Nephron (organoid): ENCODE data around the gene TERC.

Experiments
- H3K27ac Mint-ChIP-seq, 3 experiments: 2 replicates each; pipeline ENCODE4 v1.8.0; 2020; ENCODE audit warnings: mixed read lengths in 3 of 3, mild to moderate bottlenecking in 2 of 3, moderate library complexity in 1 of 3
- H3K27me3 Mint-ChIP-seq: 2 replicates; pipeline ENCODE4 v1.8.0; 2021; ENCODE audit warnings: low read depth, mild to moderate bottlenecking, moderate library complexity, mixed read lengths
- H3K36me3 Mint-ChIP-seq: 2 replicates; pipeline ENCODE4 v1.8.0; 2020; ENCODE audit warnings: low read depth, mixed read lengths
- H3K4me1 Mint-ChIP-seq: 2 replicates; pipeline ENCODE4 v1.8.0; 2020; ENCODE audit warnings: mixed read lengths
- H3K4me3 Mint-ChIP-seq, 3 experiments: 2 replicates each; pipeline ENCODE4 v1.8.0; 2020; ENCODE audit warnings: mild to moderate bottlenecking in 3 of 3, mixed read lengths in 3 of 3, moderate library complexity in 2 of 3
- H3K9me3 Mint-ChIP-seq: 2 replicates; pipeline ENCODE4 v1.8.0; 2020; ENCODE audit warnings: mixed read lengths
- TF ChIP-seq, protein P1 (sequence below), 3 experiments: fragments of 200-600 bp; sonication (generic); IDR thresholded peaks; one replicate each; pipeline ENCODE4 v1.5.0; 2021; ENCODE audit warnings: antibody characterized with exemption in 3 of 3; ENCODE audit not compliant: unreplicated experiment in 3 of 3

The TERC gene

DNA sequence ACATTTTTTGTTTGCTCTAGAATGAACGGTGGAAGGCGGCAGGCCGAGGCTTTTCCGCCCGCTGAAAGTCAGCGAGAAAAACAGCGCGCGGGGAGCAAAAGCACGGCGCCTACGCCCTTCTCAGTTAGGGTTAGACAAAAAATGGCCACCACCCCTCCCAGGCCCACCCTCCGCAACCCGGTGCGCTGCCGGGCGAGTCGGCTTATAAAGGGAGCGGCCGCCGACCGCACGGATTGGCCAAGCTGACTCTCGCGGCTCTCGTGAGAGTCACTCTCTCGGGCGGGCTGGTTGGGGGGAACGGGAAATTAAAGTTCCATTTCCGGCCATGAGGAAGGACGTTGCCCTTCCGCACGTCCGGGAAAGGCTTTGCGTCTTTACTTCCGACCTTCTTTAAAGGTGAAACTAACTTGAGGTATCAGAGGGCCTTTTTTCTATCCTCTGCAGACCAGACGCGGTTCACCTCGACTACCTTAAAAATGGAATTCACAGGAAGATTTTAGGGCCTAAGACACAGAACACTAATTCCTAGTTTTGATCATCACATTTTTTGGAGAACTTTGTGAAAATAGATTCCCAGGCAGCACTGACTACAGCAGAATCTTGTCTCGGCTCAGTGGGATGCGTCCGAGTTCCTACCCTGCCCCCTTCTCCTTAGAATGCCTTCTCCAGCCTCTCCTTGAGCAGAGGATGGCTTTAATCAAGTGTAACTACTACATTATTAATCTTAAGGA lies at the start of gene TERC:
Gene TERC (minus strand): TSS at position 179 of the 731 bp plus-strand sequence.
- Mint-ChIP-seq H3K4me3 (peak within 1 kb of the TSS; percentile 84 to 90 (median 90)), H3K27me3 (no peaks in the 10 kb centered on the region), H3K27ac (peak within 1 kb of the TSS; percentile 84 to 94 (median 93)), H3K36me3 (peaks cover 11% of the 10 kb centered on the region), H3K9me3 (peaks cover 13% of the 10 kb centered on the region), H3K4me1 (peaks cover 10% of the 10 kb centered on the region)
- TF ChIP-seq, protein P1, sequence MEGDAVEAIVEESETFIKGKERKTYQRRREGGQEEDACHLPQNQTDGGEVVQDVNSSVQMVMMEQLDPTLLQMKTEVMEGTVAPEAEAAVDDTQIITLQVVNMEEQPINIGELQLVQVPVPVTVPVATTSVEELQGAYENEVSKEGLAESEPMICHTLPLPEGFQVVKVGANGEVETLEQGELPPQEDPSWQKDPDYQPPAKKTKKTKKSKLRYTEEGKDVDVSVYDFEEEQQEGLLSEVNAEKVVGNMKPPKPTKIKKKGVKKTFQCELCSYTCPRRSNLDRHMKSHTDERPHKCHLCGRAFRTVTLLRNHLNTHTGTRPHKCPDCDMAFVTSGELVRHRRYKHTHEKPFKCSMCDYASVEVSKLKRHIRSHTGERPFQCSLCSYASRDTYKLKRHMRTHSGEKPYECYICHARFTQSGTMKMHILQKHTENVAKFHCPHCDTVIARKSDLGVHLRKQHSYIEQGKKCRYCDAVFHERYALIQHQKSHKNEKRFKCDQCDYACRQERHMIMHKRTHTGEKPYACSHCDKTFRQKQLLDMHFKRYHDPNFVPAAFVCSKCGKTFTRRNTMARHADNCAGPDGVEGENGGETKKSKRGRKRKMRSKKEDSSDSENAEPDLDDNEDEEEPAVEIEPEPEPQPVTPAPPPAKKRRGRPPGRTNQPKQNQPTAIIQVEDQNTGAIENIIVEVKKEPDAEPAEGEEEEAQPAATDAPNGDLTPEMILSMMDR (IDR thresholded peaks at IDR 0.05; ENCODE audit: unreplicated experiment in 3 of 3), result no peak

GRCh38 chr3:169813757-169814517 lies 49.1 kb upstream of the TERC start:
- Mint-ChIP-seq H3K9me3 (peaks cover 16% of the 10 kb centered on the region), H3K36me3 (no peaks in the 10 kb centered on the region), H3K27me3 (no peaks in the 10 kb centered on the region), H3K27ac (peak overlapping the region in 1 of 3 experiments; percentile 55), H3K4me1 (peaks cover 9% of the 10 kb centered on the region), H3K4me3 (peak overlapping the region; percentile 67 to 94 (median 80))
- TF ChIP-seq, protein P1 (IDR thresholded peaks at IDR 0.05; ENCODE audit: unreplicated experiment in 3 of 3), result no peak

DNA sequence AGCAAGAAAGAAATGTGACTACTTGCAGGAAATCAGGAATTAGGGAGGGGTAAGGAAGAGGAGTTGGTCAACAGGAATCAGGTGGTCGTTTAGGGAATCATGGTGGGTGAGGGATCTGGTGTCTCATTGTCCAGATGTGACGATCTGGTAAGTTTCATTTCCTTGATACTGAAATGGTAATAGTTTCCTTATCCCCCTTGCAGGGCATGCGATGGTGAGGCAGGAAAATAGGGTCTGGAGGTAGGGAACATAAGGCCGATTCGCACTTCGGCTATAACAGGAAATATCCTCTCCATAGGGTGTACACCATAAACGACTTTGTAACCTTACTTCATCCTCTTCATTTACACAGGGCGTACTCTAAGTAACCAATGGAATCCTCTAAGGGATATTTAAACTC lies 48.4 kb upstream of the TERC start:
- Mint-ChIP-seq H3K36me3 (no peaks in the 10 kb centered on the region), H3K27ac (peak overlapping the region; percentile 14 to 64 (median 55)), H3K4me1 (peaks cover 9% of the 10 kb centered on the region), H3K27me3 (no peaks in the 10 kb centered on the region), H3K9me3 (peaks cover 16% of the 10 kb centered on the region), H3K4me3 (peak overlapping the region; percentile 67 to 94 (median 80))
- TF ChIP-seq, protein P1 (IDR thresholded peaks at IDR 0.05; ENCODE audit: unreplicated experiment in 3 of 3), result no peak

- Mint-ChIP-seq H3K36me3 (no peaks in the 10 kb centered on the region), H3K4me1 (peaks cover 9% of the 10 kb centered on the region), H3K4me3 (peak within 1 kb of the TSS; percentile 80 to 94 (median 90)), H3K27ac (peak within 1 kb of the TSS; percentile 78 to 90 (median 85)), H3K27me3 (no peaks in the 10 kb centered on the region), H3K9me3 (peaks cover 16% of the 10 kb centered on the region)
- TF ChIP-seq, protein P1 (IDR thresholded peaks at IDR 0.05; ENCODE audit: unreplicated experiment in 3 of 3), result no peak
Measured at GRCh38 chr3:169812332-169813235, 47.7 kb upstream of the TERC start, which contains the start of the genes LRRC34 and LRRIQ4. LRRC34 (minus strand) TSS chr3:169812904; CDS start chr3:169812548, 356 bp downstream. LRRIQ4 (plus strand) TSS chr3:169812870; CDS start chr3:169821922, 9,052 bp downstream.

GRCh38 chr3:169811631-169812331 lies 46.9 kb upstream of the TERC start:
- Mint-ChIP-seq H3K27me3 (no peaks in the 10 kb centered on the region), H3K4me1 (peaks cover 9% of the 10 kb centered on the region), H3K27ac (peak overlapping the region; percentile 78 to 90 (median 85)), H3K4me3 (peak overlapping the region; percentile 80 to 94 (median 90)), H3K36me3 (no peaks in the 10 kb centered on the region), H3K9me3 (peaks cover 16% of the 10 kb centered on the region)
- TF ChIP-seq, protein P1 (IDR thresholded peaks at IDR 0.05; ENCODE audit: unreplicated experiment in 3 of 3), result no peak
